ENCODE results near the gene GRIK4. TPM values are rescaled to one million over a fixed set of nuclear protein-coding genes. Genes with fewer than 3 reads are reported as not detected.

The GRIK4 gene
- total RNA-seq, 2 experiments from 2014 or later = not detected

GRCh38 chr11:120536091-120536796 lies 24.7 kb downstream of the GRIK4 start:
- no peak for DNase-seq
- POLR2A ChIA-PET = no interaction called here
- Histone ChIP-seq H3K27me3 (ENCODE audit: control insufficient read depth in 1 of 2, insufficient read depth in 2 of 2, low read length in 2 of 2) (peaks cover 0 to 6% of the 10 kb centered on the region in 2 experiments), H3K9me3 (ENCODE audit: control insufficient read depth in 1 of 2, insufficient read depth in 1 of 2, low read length in 2 of 2) (peaks cover 0 to 8% of the 10 kb centered on the region in 2 experiments), H3K36me3 (ENCODE audit: insufficient read depth, low read length) (no peaks in the 10 kb centered on the region), H3K27ac (ENCODE audit: low read depth in 1 of 2, low read length in 2 of 2) (no peak overlapping the region), H3K4me3 (ENCODE audit: low read length) (no peak overlapping the region), H3K4me1 (ENCODE audit: insufficient read depth, low read length) (no peaks in the 10 kb centered on the region)
- Mint-ChIP-seq H3K27ac (no peak overlapping the region), H3K4me1 (ENCODE audit: low read depth) (no peaks in the 10 kb centered on the region), H3K9me3 (no peaks in the 10 kb centered on the region), H3K36me3 (ENCODE audit: low read depth) (no peaks in the 10 kb centered on the region), H3K27me3 (peaks cover 22% of the 10 kb centered on the region), H3K4me3 (no peak overlapping the region)
- TF ChIP-seq CTCF (IDR thresholded peaks at IDR 0.05) = no peak
- ATAC-seq (ENCODE audit: poor library complexity) = no peak
- intact Hi-C loops (cut with DNase I, micrococcal nuclease) = no loop called here
- CTCF ChIA-PET = no interaction called here

GRCh38 chr11:120536797-120537169 lies 25.2 kb downstream of the GRIK4 start:
- Mint-ChIP-seq H3K27me3 (peaks cover 22% of the 10 kb centered on the region), H3K9me3 (no peaks in the 10 kb centered on the region), H3K27ac (no peak overlapping the region), H3K4me1 (ENCODE audit: low read depth) (no peaks in the 10 kb centered on the region), H3K36me3 (ENCODE audit: low read depth) (no peaks in the 10 kb centered on the region), H3K4me3 (no peak overlapping the region)
- ChIA-PET POLR2A (no interaction called here), CTCF (no interaction called here)
- Histone ChIP-seq H3K4me1 (ENCODE audit: insufficient read depth, low read length) (no peaks in the 10 kb centered on the region), H3K36me3 (ENCODE audit: insufficient read depth, low read length) (no peaks in the 10 kb centered on the region), H3K27ac (ENCODE audit: low read depth in 1 of 2, low read length in 2 of 2) (no peak overlapping the region), H3K27me3 (ENCODE audit: control insufficient read depth in 1 of 2, insufficient read depth in 2 of 2, low read length in 2 of 2) (peaks cover 0 to 6% of the 10 kb centered on the region in 2 experiments), H3K9me3 (ENCODE audit: control insufficient read depth in 1 of 2, insufficient read depth in 1 of 2, low read length in 2 of 2) (peaks cover 0 to 8% of the 10 kb centered on the region in 2 experiments), H3K4me3 (ENCODE audit: low read length) (no peak overlapping the region)
- no peak for ATAC-seq (ENCODE audit: poor library complexity)
- no peak for TF ChIP-seq CTCF (IDR thresholded peaks at IDR 0.05)
- intact Hi-C loops (cut with DNase I, micrococcal nuclease) = no loop called here
- no peak for DNase-seq

- no peak overlapping the region for H3K27ac Mint-ChIP-seq
Observed at GRCh38 chr11:120537996-120538395, 26.4 kb downstream of the GRIK4 start.

More at GRCh38 chr11:120537996-120538395, 26.4 kb downstream of the GRIK4 start:
- H3K27ac ChIP-seq (ENCODE audit: low read depth in 1 of 2, low read length in 2 of 2) = no peak overlapping the region
- no peak overlapping the region for H3K4me3 ChIP-seq (ENCODE audit: low read length)
- H3K27me3 ChIP-seq (ENCODE audit: control insufficient read depth in 1 of 2, insufficient read depth in 2 of 2, low read length in 2 of 2) = peaks cover 0 to 6% of the 10 kb centered on the region in 2 experiments
- DNase-seq = no peak
- H3K27me3 Mint-ChIP-seq = peaks cover 14% of the 10 kb centered on the region
- H3K9me3 ChIP-seq (ENCODE audit: control insufficient read depth in 1 of 2, insufficient read depth in 1 of 2, low read length in 2 of 2) = peaks cover 0 to 3% of the 10 kb centered on the region in 2 experiments
- intact Hi-C loops (cut with DNase I, micrococcal nuclease) = no loop called here
- no peaks in the 10 kb centered on the region for H3K4me1 Mint-ChIP-seq (ENCODE audit: low read depth)
- H3K9me3 Mint-ChIP-seq = no peaks in the 10 kb centered on the region
- H3K36me3 ChIP-seq (ENCODE audit: insufficient read depth, low read length) = no peaks in the 10 kb centered on the region
- no peaks in the 10 kb centered on the region for H3K4me1 ChIP-seq (ENCODE audit: insufficient read depth, low read length)
- CTCF ChIA-PET = no interaction called here
- POLR2A ChIA-PET = no interaction called here
- H3K4me3 Mint-ChIP-seq = no peak overlapping the region
- no peak for TF ChIP-seq CTCF (IDR thresholded peaks at IDR 0.05)
- no peaks in the 10 kb centered on the region for H3K36me3 Mint-ChIP-seq (ENCODE audit: low read depth)
- ATAC-seq (ENCODE audit: poor library complexity) = no peak

Measured in CD4-positive, alpha-beta T cell (primary cell).